GM12874 (cell line): ENCODE measurements around the gene HLA-G.

ENCODE experiments used
- CTCF ChIP-seq: IDR thresholded peaks from 2 replicates; pipeline ENCODE4 v1.5.1; 2011; ENCODE audit warnings: low read depth, mild to moderate bottlenecking, control low read depth, low read length, moderate library complexity; ENCODE audit not compliant: insufficient read depth

Gene HLA-G

GRCh38 chr6:29811377-29811776, 16.2 kb upstream of the HLA-G start:
- no peak for TF ChIP-seq CTCF

- TF ChIP-seq CTCF = no peak
These were observed 14.6 kb upstream of the HLA-G start for GRCh38 chr6:29813066-29813465.

- TF ChIP-seq CTCF = no peak
These were observed 13.8 kb upstream of the HLA-G start for GRCh38 chr6:29813809-29814208.

GRCh38 chr6:29814379-29815117, 13.1 kb upstream of the HLA-G start:
- TF ChIP-seq CTCF = no peak

- no peak for TF ChIP-seq CTCF
These were observed 12.4 kb upstream of the HLA-G start for GRCh38 chr6:29815118-29815750.

- TF ChIP-seq CTCF = no peak
These were observed 11.6 kb upstream of the HLA-G start for GRCh38 chr6:29816030-29816429.

- TF ChIP-seq CTCF = no peak
These were observed 8.7 kb upstream of the HLA-G start for GRCh38 chr6:29818892-29819291.
